OCI-LY1 (cell line): ENCODE data around the gene PLS3.
"Not testable (repeated sequence)": the region's sequence is repeated elsewhere in the genome, so short reads cannot be mapped to it uniquely, and the experiment has no call there.

ENCODE experiments used
- H2AFZ ChIP-seq: fragments of 200-600 bp; sonication (generic), shearing (Covaris generic); 2 replicates; pipeline ENCODE4 v1.6.0; 2014; ENCODE audit warnings: antibody characterized with exemption, mild to moderate bottlenecking, low read length
- H3F3A ChIP-seq: fragments of 200-600 bp; sonication (generic), shearing (Covaris generic); 2 replicates; pipeline ENCODE4 v1.6.0; 2014; ENCODE audit warnings: mild to moderate bottlenecking, antibody characterized with exemption, low read length, moderate library complexity; ENCODE audit not compliant: insufficient read depth
- H3K27ac ChIP-seq: fragments of 200-600 bp; sonication (generic); 2 replicates; pipeline ENCODE4 v1.5.1; 2014; ENCODE audit warnings: low read length, mixed run types, mild to moderate bottlenecking, low read depth; ENCODE audit not compliant: poor library complexity, severe bottlenecking
- H3K27me3 ChIP-seq: fragments of 200-600 bp; sonication (generic); 2 replicates; pipeline ENCODE4 v1.6.0; 2014; ENCODE audit warnings: antibody characterized with exemption, mild to moderate bottlenecking, low read length, moderate library complexity; ENCODE audit not compliant: insufficient read depth
- H3K36me3 ChIP-seq: fragments of 200-600 bp; sonication (generic); 2 replicates; pipeline ENCODE4 v1.6.1; 2014; ENCODE audit warnings: mild to moderate bottlenecking, antibody characterized with exemption, low read length, moderate library complexity, mixed read lengths; ENCODE audit not compliant: insufficient read depth
- H3K4me1 ChIP-seq: fragments of 200-600 bp; sonication (generic); 2 replicates; pipeline ENCODE4 v1.5.1; 2014; ENCODE audit warnings: mild to moderate bottlenecking, low read length, moderate library complexity; ENCODE audit not compliant: insufficient read depth, severe bottlenecking
- H3K4me2 ChIP-seq: fragments of 200-600 bp; sonication (generic), shearing (Covaris generic); 2 replicates; pipeline ENCODE4 v1.6.1; 2014; ENCODE audit warnings: low read length
- H3K4me3 ChIP-seq: fragments of 200-600 bp; sonication (generic); 2 replicates; pipeline ENCODE4 v1.5.1; 2014; ENCODE audit warnings: low read length, low read depth, mild to moderate bottlenecking, mixed read lengths; ENCODE audit not compliant: poor library complexity, severe bottlenecking
- H3K79me2 ChIP-seq: fragments of 200-600 bp; shearing (Covaris generic); 2 replicates; pipeline ENCODE4 v1.6.1; 2016; ENCODE audit warnings: mixed run types, low read length, mixed read lengths; ENCODE audit not compliant: insufficient read depth
- H3K9ac ChIP-seq: fragments of 200-600 bp; sonication (generic), shearing (Covaris generic); 2 replicates; pipeline ENCODE4 v1.6.1; 2014; ENCODE audit warnings: mild to moderate bottlenecking, low read length, mixed read lengths
- H3K9me2 ChIP-seq: fragments of 200-600 bp; sonication (generic), shearing (Covaris generic); 2 replicates; pipeline ENCODE4 v1.6.1; 2014; ENCODE audit warnings: low read depth, mild to moderate bottlenecking, low read length, mixed read lengths
- H3K9me3 ChIP-seq: fragments of 200-600 bp; shearing (Covaris generic); 2 replicates; pipeline ENCODE4 v1.6.1; 2014; ENCODE audit warnings: low read length, mixed read lengths
- H4K20me1 ChIP-seq: fragments of 200-600 bp; sonication (generic), shearing (Covaris generic); 2 replicates; pipeline ENCODE4 v1.6.0; 2016; ENCODE audit warnings: mild to moderate bottlenecking, low read length; ENCODE audit not compliant: insufficient read depth
- EZH2 ChIP-seq: fragments of 200-600 bp; sonication (generic), shearing (Covaris generic); IDR thresholded peaks from 2 replicates; pipeline ENCODE4 v1.8.0; 2017; ENCODE audit warnings: borderline replicate concordance, mixed run types, mild to moderate bottlenecking, antibody characterized with exemption, low read length, moderate library complexity, mixed read lengths
- TF ChIP-seq, protein P1 (sequence below): fragments of 200-600 bp; sonication (generic), shearing (Covaris generic); IDR thresholded peaks from 2 replicates; pipeline ENCODE4 v1.5.1; 2017; ENCODE audit warnings: mild to moderate bottlenecking, antibody characterized with exemption, low read length, moderate library complexity, mixed read lengths

Gene PLS3

DNA sequence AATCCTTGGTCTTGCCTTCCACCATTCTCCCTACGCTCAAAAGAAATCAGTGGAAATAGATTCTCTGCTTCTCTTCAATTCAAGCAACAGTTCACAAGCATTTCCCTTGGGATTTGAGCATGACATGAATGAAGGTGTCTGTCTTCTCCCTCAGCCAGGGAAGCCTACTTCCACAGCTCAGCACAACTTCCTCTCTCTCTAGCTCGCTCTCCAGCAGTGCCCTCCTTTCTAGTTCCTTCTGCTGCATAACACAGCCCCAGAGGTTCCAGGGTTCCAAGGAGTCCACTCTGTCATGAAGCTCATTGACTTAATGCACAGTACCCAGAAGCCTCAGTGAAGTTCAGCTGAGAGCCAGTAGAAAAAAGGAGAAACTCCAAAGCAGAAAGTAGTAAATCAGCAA lies 81.3 kb downstream of the PLS3 start:
- H3K4me3 ChIP-seq: no peak overlapping the region
- no peak for TF ChIP-seq EZH2
- TF ChIP-seq, protein P1, sequence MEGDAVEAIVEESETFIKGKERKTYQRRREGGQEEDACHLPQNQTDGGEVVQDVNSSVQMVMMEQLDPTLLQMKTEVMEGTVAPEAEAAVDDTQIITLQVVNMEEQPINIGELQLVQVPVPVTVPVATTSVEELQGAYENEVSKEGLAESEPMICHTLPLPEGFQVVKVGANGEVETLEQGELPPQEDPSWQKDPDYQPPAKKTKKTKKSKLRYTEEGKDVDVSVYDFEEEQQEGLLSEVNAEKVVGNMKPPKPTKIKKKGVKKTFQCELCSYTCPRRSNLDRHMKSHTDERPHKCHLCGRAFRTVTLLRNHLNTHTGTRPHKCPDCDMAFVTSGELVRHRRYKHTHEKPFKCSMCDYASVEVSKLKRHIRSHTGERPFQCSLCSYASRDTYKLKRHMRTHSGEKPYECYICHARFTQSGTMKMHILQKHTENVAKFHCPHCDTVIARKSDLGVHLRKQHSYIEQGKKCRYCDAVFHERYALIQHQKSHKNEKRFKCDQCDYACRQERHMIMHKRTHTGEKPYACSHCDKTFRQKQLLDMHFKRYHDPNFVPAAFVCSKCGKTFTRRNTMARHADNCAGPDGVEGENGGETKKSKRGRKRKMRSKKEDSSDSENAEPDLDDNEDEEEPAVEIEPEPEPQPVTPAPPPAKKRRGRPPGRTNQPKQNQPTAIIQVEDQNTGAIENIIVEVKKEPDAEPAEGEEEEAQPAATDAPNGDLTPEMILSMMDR: no peak
- no peaks in the 10 kb centered on the region for H3K9me3 ChIP-seq
- H3K79me2 ChIP-seq: no peaks in the 10 kb centered on the region
- H4K20me1 ChIP-seq: no peaks in the 10 kb centered on the region
- no peaks in the 10 kb centered on the region for H3K27me3 ChIP-seq
- no peaks in the 10 kb centered on the region for H3F3A ChIP-seq
- H3K36me3 ChIP-seq: no peaks in the 10 kb centered on the region
- no peak overlapping the region for H2AFZ ChIP-seq
- H3K27ac ChIP-seq: no peak overlapping the region
- H3K9me2 ChIP-seq: no peaks in the 10 kb centered on the region
- no peak overlapping the region for H3K9ac ChIP-seq
- H3K4me1 ChIP-seq: no peaks in the 10 kb centered on the region
- H3K4me2 ChIP-seq: no peak overlapping the region

DNA sequence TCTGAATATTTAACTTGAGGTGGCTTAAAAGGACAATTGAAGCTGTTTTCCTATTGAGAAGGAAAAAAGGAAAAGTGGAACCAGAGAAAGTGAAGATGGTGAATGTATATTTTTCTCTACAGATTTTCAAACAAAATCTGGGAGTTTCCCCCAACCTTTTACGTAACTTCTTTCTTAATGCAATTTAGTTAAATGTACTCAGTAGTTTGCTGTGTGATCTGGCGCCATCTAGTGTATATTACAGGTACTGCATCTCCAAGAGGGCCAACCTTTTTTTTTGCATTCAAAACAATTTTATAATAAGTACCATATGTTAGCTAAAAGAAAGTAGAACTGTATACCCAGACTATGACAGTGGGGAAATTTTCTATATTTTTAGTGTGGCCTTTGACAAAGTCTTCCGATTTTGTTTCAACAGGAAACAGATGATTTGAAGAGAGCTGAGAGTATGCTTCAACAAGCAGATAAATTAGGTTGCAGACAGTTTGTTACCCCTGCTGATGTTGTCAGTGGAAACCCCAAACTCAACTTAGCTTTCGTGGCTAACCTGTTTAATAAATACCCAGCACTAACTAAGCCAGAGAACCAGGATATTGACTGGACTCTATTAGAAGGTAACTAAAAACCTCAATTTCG lies 82.0 kb downstream of the PLS3 start:
- no peak overlapping the region for H2AFZ ChIP-seq
- no peak overlapping the region for H3K4me3 ChIP-seq
- H3K27ac ChIP-seq: no peak overlapping the region
- no peak overlapping the region for H3K4me2 ChIP-seq
- H3K4me1 ChIP-seq: no peaks in the 10 kb centered on the region
- H3F3A ChIP-seq: no peaks in the 10 kb centered on the region
- no peaks in the 10 kb centered on the region for H4K20me1 ChIP-seq
- H3K9ac ChIP-seq: no peak overlapping the region
- H3K9me3 ChIP-seq: no peaks in the 10 kb centered on the region
- no peak for TF ChIP-seq EZH2
- TF ChIP-seq, protein P1: peak; percentile 64
- no peaks in the 10 kb centered on the region for H3K79me2 ChIP-seq
- no peaks in the 10 kb centered on the region for H3K9me2 ChIP-seq
- H3K27me3 ChIP-seq: no peaks in the 10 kb centered on the region
- no peaks in the 10 kb centered on the region for H3K36me3 ChIP-seq

DNA sequence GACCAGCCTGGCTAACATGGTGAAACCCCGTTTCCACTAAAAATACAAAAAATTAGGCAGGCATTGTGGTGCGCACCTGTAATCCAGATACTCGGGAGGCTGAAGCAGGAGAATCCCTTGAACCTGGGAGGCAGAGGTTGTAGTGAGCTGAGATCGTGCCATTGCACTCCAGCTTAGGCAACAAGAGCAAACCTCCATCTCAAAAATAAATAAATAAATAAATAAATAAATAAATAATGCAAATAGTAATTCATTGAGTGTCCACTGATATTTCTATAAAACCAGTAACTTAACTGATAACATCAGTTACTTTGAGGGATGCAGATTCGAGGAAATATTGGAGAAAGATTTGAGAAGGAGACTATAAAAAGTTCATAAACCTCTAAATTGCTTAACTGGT lies 83.4 kb downstream of the PLS3 start:
- not testable (repeated sequence) for H3K9me3 ChIP-seq, H3K79me2 ChIP-seq, H2AFZ ChIP-seq, H3K27ac ChIP-seq, H3K9ac ChIP-seq, H4K20me1 ChIP-seq, H3K4me2 ChIP-seq, H3K9me2 ChIP-seq, H3K27me3 ChIP-seq, H3K4me1 ChIP-seq, H3K36me3 ChIP-seq, H3K4me3 ChIP-seq, H3F3A ChIP-seq

DNA sequence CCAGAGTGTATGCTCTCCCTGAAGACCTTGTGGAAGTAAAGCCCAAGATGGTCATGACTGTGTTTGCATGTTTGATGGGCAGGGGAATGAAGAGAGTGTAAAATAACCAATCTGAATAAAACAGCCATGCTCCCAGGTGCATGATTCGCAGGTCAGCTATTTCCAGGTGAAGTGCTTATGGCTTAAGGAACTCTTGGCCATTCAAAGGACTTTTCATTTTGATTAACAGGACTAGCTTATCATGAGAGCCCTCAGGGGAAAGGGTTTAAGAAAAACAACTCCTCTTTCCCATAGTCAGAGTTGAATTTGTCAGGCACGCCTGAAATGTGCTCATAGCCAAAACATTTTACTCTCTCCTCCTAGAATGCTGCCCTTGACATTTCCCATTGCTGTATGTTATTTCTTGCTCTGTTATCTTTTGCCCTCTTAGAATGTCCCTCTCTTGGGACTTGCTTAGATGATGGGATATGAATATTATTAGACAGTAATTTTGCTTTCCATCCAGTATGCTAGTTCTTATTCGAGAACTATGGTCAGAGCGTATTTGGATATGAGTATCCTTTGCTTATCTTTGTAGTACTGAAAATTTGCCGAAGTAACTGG lies 88.6 kb downstream of the PLS3 start:
- TF ChIP-seq, protein P1: no peak
- no peak for TF ChIP-seq EZH2
- Histone ChIP-seq H3K4me2 (no peak overlapping the region), H3K27me3 (no peaks in the 10 kb centered on the region), H3K36me3 (no peaks in the 10 kb centered on the region), H3K9me2 (no peaks in the 10 kb centered on the region), H3K27ac (no peak overlapping the region), H2AFZ (no peak overlapping the region), H3F3A (no peaks in the 10 kb centered on the region), H3K9me3 (no peaks in the 10 kb centered on the region), H3K4me3 (no peak overlapping the region), H3K4me1 (no peaks in the 10 kb centered on the region), H3K9ac (no peak overlapping the region), H4K20me1 (no peaks in the 10 kb centered on the region), H3K79me2 (no peaks in the 10 kb centered on the region)
